ENCODE data around the gene PRPF6. TPM values are rescaled to one million over a fixed set of nuclear protein-coding genes. Genes with fewer than 3 reads are reported as not detected.

PRPF6 gene
- total RNA-seq, 1 donor from 2014 or later: 52.6 TPM

Small RNAs within 50 kb of the gene (microRNA-seq; reads per million reads assigned to microRNA genes)
- 11.8 reads per million, percentile 39 among the genes with 10 or more reads in this experiment for gene MIR1914
- gene MIR647: not detected
- gene MIR6813: 2.2 reads per million

Other genes starting within 250 kb of the PRPF6 start
- 7.6 TPM in 2 replicates for gene LIME1, start 244.5 kb upstream of the PRPF6 start, total RNA-seq
- 65.6 and 68.3 TPM in 2 replicates for gene SLC2A4RG, start 241.4 kb upstream of the PRPF6 start, total RNA-seq
- 12.9 and 13.9 TPM in 2 replicates for gene ZBTB46, start 149.9 kb upstream of the PRPF6 start, total RNA-seq
- gene ABHD16B, start 119.6 kb upstream of the PRPF6 start, total RNA-seq: not detected in 2 replicates
- 145 TPM in 2 replicates for gene TPD52L2, start 115.9 kb upstream of the PRPF6 start, total RNA-seq
- 64.6 and 65.6 TPM in 2 replicates for gene DNAJC5, start 86.0 kb upstream of the PRPF6 start, total RNA-seq
- 33.0 and 33.4 TPM in 2 replicates for gene UCKL1, start 24.7 kb upstream of the PRPF6 start, total RNA-seq
- gene ZNF512B, start 11.2 kb upstream of the PRPF6 start, total RNA-seq: 27.5 and 27.7 TPM in 2 replicates
- gene SAMD10, start 1.5 kb upstream of the PRPF6 start, total RNA-seq: 2.7 and 4.3 TPM in 2 replicates
- gene C20orf204, start 55.0 kb downstream of the PRPF6 start, total RNA-seq: 0.75 and 0.99 TPM in 2 replicates
- 0.52 and 0.60 TPM in 2 replicates for gene SOX18, start 68.5 kb downstream of the PRPF6 start, total RNA-seq
- gene TCEA2, start 82.1 kb downstream of the PRPF6 start, total RNA-seq: 52.4 and 53.1 TPM in 2 replicates
- 15.7 and 18.3 TPM in 2 replicates for gene RGS19, start 98.4 kb downstream of the PRPF6 start, total RNA-seq
- 2.8 and 3.6 TPM in 2 replicates for gene OPRL1, start 99.0 kb downstream of the PRPF6 start, total RNA-seq
- gene LKAAEAR1, start 103.3 kb downstream of the PRPF6 start, total RNA-seq: 0.34 TPM in 1 of 2 replicates, not detected in the other
- gene NPBWR2, start 126.4 kb downstream of the PRPF6 start, total RNA-seq: not detected in 2 replicates
- gene MYT1, start 183.3 kb downstream of the PRPF6 start, total RNA-seq: 0.17 TPM in 1 of 2 replicates, not detected in the other